ENCODE measurements around the gene ADGRE3.

ADGRE3 gene

GRCh38 chr19:14674764-14675163 lies at the start of gene ADGRE3:
ADGRE3 (minus strand) TSS chr19:14674844; CDS start chr19:14674770, 74 bp downstream.
- no peak for TF ChIP-seq CTCF (IDR thresholded peaks at IDR 0.05)
- intact Hi-C loops (cut with DNase I; ENCODE audit: low total_unique reads): no loop called here
- H3K27ac ChIP-seq: no peak within 1 kb of the TSS
- H3K4me3 ChIP-seq: no peak within 1 kb of the TSS
- H3K27me3 ChIP-seq: peaks cover 0 to 10% of the 10 kb centered on the region in 2 donors
- no peak for DNase-seq
- peaks cover 0 to 8% (median 7%) of the 10 kb centered on the region in 3 donors for H3K9me3 ChIP-seq
- H3K4me1 ChIP-seq: no peaks in the 10 kb centered on the region
- H3K36me3 ChIP-seq: no peaks in the 10 kb centered on the region

GRCh38 chr19:14722127-14722526 lies 47.5 kb upstream of the ADGRE3 start:
- Histone ChIP-seq H3K27me3 (no peaks in the 10 kb centered on the region), H3K36me3 (peaks cover 72 to 76% (median 72%) of the 10 kb centered on the region in 3 donors), H3K4me3 (no peak overlapping the region), H3K27ac (no peak overlapping the region), H3K4me1 (no peaks in the 10 kb centered on the region), H3K9me3 (peaks cover 25 to 97% (median 90%) of the 10 kb centered on the region in 3 donors)
- intact Hi-C loops (cut with DNase I; ENCODE audit: low total_unique reads): no loop called here
- TF ChIP-seq CTCF (IDR thresholded peaks at IDR 0.05): no peak
- DNase-seq: no peak

- H3K27ac ChIP-seq: no peak overlapping the region
- peaks cover 29 to 99% (median 94%) of the 10 kb centered on the region in 3 donors for H3K9me3 ChIP-seq
- H3K4me3 ChIP-seq: no peak overlapping the region
- H3K27me3 ChIP-seq: no peaks in the 10 kb centered on the region
- intact Hi-C loops (cut with DNase I; ENCODE audit: low total_unique reads): no loop called here
- peaks cover 98 to 100% (median 100%) of the 10 kb centered on the region in 3 donors for H3K36me3 ChIP-seq
- no peak for DNase-seq
- no peak for TF ChIP-seq CTCF (IDR thresholded peaks at IDR 0.05)
- H3K4me1 ChIP-seq: no peaks in the 10 kb centered on the region
Observed at GRCh38 chr19:14719162-14719561, 44.5 kb upstream of the ADGRE3 start.

GRCh38 chr19:14718522-14719116 lies 44.0 kb upstream of the ADGRE3 start:
- intact Hi-C loops (cut with DNase I; ENCODE audit: low total_unique reads): no loop called here
- H3K9me3 ChIP-seq: peaks cover 29 to 99% (median 94%) of the 10 kb centered on the region in 3 donors
- peaks cover 99 to 100% (median 100%) of the 10 kb centered on the region in 3 donors for H3K36me3 ChIP-seq

GRCh38 chr19:14715841-14716240 lies 41.2 kb upstream of the ADGRE3 start:
- DNase-seq: no peak
- no peak overlapping the region for H3K4me3 ChIP-seq
- no peaks in the 10 kb centered on the region for H3K4me1 ChIP-seq
- intact Hi-C loops (cut with DNase I; ENCODE audit: low total_unique reads): no loop called here
- peaks cover 23 to 94% (median 79%) of the 10 kb centered on the region in 3 donors for H3K9me3 ChIP-seq
- TF ChIP-seq CTCF (IDR thresholded peaks at IDR 0.05): no peak
- peaks cover 100% of the 10 kb centered on the region in 3 donors for H3K36me3 ChIP-seq
- H3K27ac ChIP-seq: no peak overlapping the region
- no peaks in the 10 kb centered on the region for H3K27me3 ChIP-seq

More at GRCh38 chr19:14718522-14719116, 44.0 kb upstream of the ADGRE3 start:
- no peaks in the 10 kb centered on the region for H3K4me1 ChIP-seq
- no peak for TF ChIP-seq CTCF (IDR thresholded peaks at IDR 0.05)
- no peaks in the 10 kb centered on the region for H3K27me3 ChIP-seq
- H3K4me3 ChIP-seq: no peak overlapping the region
- no peak for DNase-seq
- H3K27ac ChIP-seq: no peak overlapping the region
